K562 (cell line): ENCODE results near the gene ZSWIM4. TPM values are rescaled to one million over a fixed set of nuclear protein-coding genes. Genes with fewer than 3 reads are reported as not detected.

Experiments used
- ATAC-seq: fragments of 200-7000 bp; cut with Tn5 transposase; 3 replicates; pipeline ENCODE4 v1.9.1; 2020; ENCODE audit warnings: moderate library complexity
- BruUV-seq: library from RNA; stranded (reverse); fragments of 400-500 nt; replicated peaks from 2 replicates; lab custom pipeline; 2021; lab: Mats Ljungman, UMichigan
- CTCF ChIA-PET: fragments of 300-600 bp; formaldehyde crosslinking; extraction: SDS; loops from one replicate; lab custom pipeline; 2021; ENCODE audit warnings: low intra/inter-chr PET ratio; lab: Yijun Ruan, JAX
- POLR2A ChIA-PET: fragments of 300-600, 350-650 bp; sonication (Branson Sonifier 250); formaldehyde crosslinking; extraction: SDS; loops from one replicate; lab custom pipeline; 2021; ENCODE audit warnings: antibody characterized with exemption, inconsistent platforms; lab: Yijun Ruan, JAX
- DNase-seq, 4 experiments: peaks; one replicate each; pipeline versions ENCODE4 v3.0.0 to v3.0.0-alpha.2; 2011 to 2018; ENCODE audit warnings: low spot score in 3 of 4, mixed read lengths in 3 of 4; ENCODE audit errors: extremely low read depth in 1 of 4
- FAIRE-seq: peaks from 2 replicates; lab custom pipeline; 2011; peaks lifted over from hg19 to GRCh38; lab: Jason Lieb, UNC
- H2AFZ ChIP-seq: 2 replicates; pipeline ENCODE4 v1.6.0; 2011; ENCODE audit warnings: low read depth, low read length, control low read depth, inconsistent platforms
- H3K27ac ChIP-seq: fragments of 200-600 bp; 3 replicates; pipeline ENCODE4 v1.8.0; 2011; ENCODE audit warnings: low read depth, mild to moderate bottlenecking, control low read depth, inconsistent platforms, low read length, moderate library complexity, mixed read lengths; ENCODE audit errors: extremely low read depth
- H3K27me3 ChIP-seq, 2 experiments: fragments of 300-600 bp in 1 of 2; 2 replicates in 1 of 2; 3 replicates in 1 of 2; pipeline versions ENCODE4 v1.6.0 to v1.8.0; 2011; ENCODE audit warnings: inconsistent platforms in 2 of 2, low read length in 2 of 2, mild to moderate bottlenecking in 1 of 2, mixed read lengths in 1 of 2, moderate library complexity in 1 of 2; ENCODE audit not compliant: control insufficient read depth in 2 of 2, insufficient read depth in 2 of 2
- H3K36me3 ChIP-seq: fragments of 300-600 bp; 3 replicates; pipeline ENCODE4 v1.8.0; 2011; ENCODE audit warnings: mild to moderate bottlenecking, low read length, inconsistent platforms; ENCODE audit not compliant: control insufficient read depth, insufficient read depth
- H3K4me1 ChIP-seq, 2 experiments: fragments of 200-600 bp in 1 of 2; replicated peaks in 1 of 2; 2 replicates in 1 of 2; 3 replicates in 1 of 2; pipeline versions ENCODE4 v1.5.1 to v1.8.0; 2011; ENCODE audit warnings: inconsistent platforms in 2 of 2, low read length in 2 of 2, mild to moderate bottlenecking in 1 of 2, mixed read lengths in 1 of 2, moderate library complexity in 1 of 2; ENCODE audit not compliant: control insufficient read depth in 2 of 2, insufficient read depth in 2 of 2
- H3K4me2 ChIP-seq: 2 replicates; pipeline ENCODE4 v1.6.1; 2011; ENCODE audit warnings: low read length, control low read depth, inconsistent platforms, mixed read lengths; ENCODE audit not compliant: insufficient read depth
- H3K4me3 ChIP-seq: fragments of 200-600 bp; sonication (generic), shearing (Covaris generic); 2 replicates; pipeline ENCODE4 v1.5.1; 2016; ENCODE audit warnings: control low read depth, inconsistent platforms
- H3K79me2 ChIP-seq: fragments of 200-600 bp; 3 replicates; pipeline ENCODE4 v1.8.0; 2011; ENCODE audit warnings: low read length, inconsistent platforms; ENCODE audit not compliant: control insufficient read depth, insufficient read depth
- H3K9ac ChIP-seq, 2 experiments: 2 replicates each; pipeline versions ENCODE4 v1.6.0 to v1.6.1; 2011; ENCODE audit warnings: low read depth in 2 of 2, low read length in 2 of 2, control low read depth in 1 of 2, inconsistent platforms in 1 of 2, mild to moderate bottlenecking in 1 of 2, mixed read lengths in 1 of 2; ENCODE audit not compliant: insufficient read depth in 1 of 2
- H3K9me1 ChIP-seq: one replicate; pipeline ENCODE4 v1.6.0; 2011; ENCODE audit warnings: inconsistent platforms, mild to moderate bottlenecking, low read length, moderate library complexity; ENCODE audit not compliant: control insufficient read depth, insufficient read depth
- H3K9me3 ChIP-seq: replicated peaks from 2 replicates; pipeline ENCODE4 v1.5.1; 2011; ENCODE audit warnings: low read depth, low read length, inconsistent platforms; ENCODE audit not compliant: control insufficient read depth, insufficient read depth
- H4K20me1 ChIP-seq: replicated peaks from 2 replicates; pipeline ENCODE4 v1.6.1; 2011; ENCODE audit warnings: low read length, inconsistent platforms, mixed read lengths; ENCODE audit not compliant: control insufficient read depth, insufficient read depth
- BCOR ChIP-seq: fragments of 450-650 bp; IDR thresholded peaks from 2 replicates; pipeline ENCODE4 v1.6.1; 2016
- CBFB ChIP-seq: sonication (generic); formaldehyde crosslinking; IDR thresholded peaks from 2 replicates; pipeline ENCODE4 v1.4.0; 2020; ENCODE audit warnings: mild to moderate bottlenecking, missing genetic modification reagents
- CEBPG ChIP-seq, 3 experiments: fragments of 200-800 bp in 1 of 3; sonication (Bioruptor generic) in 1 of 3; sonication (generic) in 1 of 3; formaldehyde crosslinking in 1 of 3; IDR thresholded peaks in 2 of 3; conservative IDR thresholded peaks in 1 of 3; 2 replicates each; pipeline versions ENCODE4 v1.6.1 to v1.8.0; 2016 to 2022; ENCODE audit warnings: missing compliant biosample characterization in 2 of 3, missing genetic modification characterization in 2 of 3, mild to moderate bottlenecking in 1 of 3, missing genetic modification reagents in 1 of 3
- CSDE1 ChIP-seq, 2 experiments: fragments of 450-650 bp; IDR thresholded peaks; 2 replicates each; pipeline ENCODE4 v1.6.1; 2016; ENCODE audit warnings: mild to moderate bottlenecking in 1 of 2
- ESRRA ChIP-seq: fragments of 450-650 bp; IDR thresholded peaks from 2 replicates; pipeline ENCODE4 v1.6.1; 2014; ENCODE audit warnings: low read depth, mild to moderate bottlenecking, moderate library complexity, borderline replicate concordance
- GTF2E2 ChIP-seq: fragments of 200-800 bp; sonication (Bioruptor generic); IDR thresholded peaks from 2 replicates; pipeline ENCODE4 v1.6.1; 2016; ENCODE audit warnings: missing genetic modification characterization, missing compliant biosample characterization
- ILF3 ChIP-seq: fragments of 450-650 bp; IDR thresholded peaks from 2 replicates; pipeline ENCODE4 v1.6.1; 2018; ENCODE audit warnings: antibody characterized with exemption, mild to moderate bottlenecking, moderate library complexity, borderline replicate concordance
- NR2C2 ChIP-seq, 2 experiments: fragments of 200-800 bp in 1 of 2; sonication (Bioruptor generic) in 1 of 2; sonication (generic) in 1 of 2; formaldehyde crosslinking in 1 of 2; IDR thresholded peaks; 2 replicates each; pipeline versions ENCODE4 v1.6.1 to v1.8.0; 2016 to 2022; ENCODE audit warnings: mild to moderate bottlenecking in 1 of 2, missing compliant biosample characterization in 1 of 2, missing genetic modification characterization in 1 of 2, missing genetic modification reagents in 1 of 2
- POLR2H ChIP-seq: IDR thresholded peaks from 2 replicates; pipeline ENCODE4 v1.6.1; 2016; ENCODE audit warnings: missing genetic modification characterization, low read depth, mild to moderate bottlenecking, control low read depth, missing compliant biosample characterization, moderate library complexity
- RCOR1 ChIP-seq, 2 experiments: IDR thresholded peaks; 2 replicates each; pipeline ENCODE4 v1.6.1; 2012; ENCODE audit warnings: low read depth in 2 of 2, low read length in 2 of 2, borderline replicate concordance in 1 of 2, improper control_type of control experiment in 1 of 2
- TBL1XR1 ChIP-seq, 2 experiments: IDR thresholded peaks; 2 replicates each; pipeline ENCODE4 v1.6.1; 2012; ENCODE audit warnings: improper control_type of control experiment in 2 of 2, low read length in 2 of 2, mild to moderate bottlenecking in 1 of 2
- THRAP3 ChIP-seq: fragments of 450-650 bp; IDR thresholded peaks from 2 replicates; pipeline ENCODE4 v1.6.1; 2016; ENCODE audit warnings: mild to moderate bottlenecking, inconsistent platforms, borderline replicate concordance
- ZC3H4 ChIP-seq: sonication (generic); formaldehyde crosslinking; IDR thresholded peaks from 2 replicates; pipeline ENCODE4 v1.9.0; 2021; ENCODE audit warnings: missing genetic modification reagents, borderline replicate concordance
- WGBS: fragments of 100-300 bp; shearing (Covaris generic); methylation state at CpG from one replicate; pipeline ENCODE4 v1.1.6; 2016; ENCODE audit warnings: low coverage, mixed read lengths; ENCODE audit not compliant: insufficient coverage; ENCODE audit errors: missing lambda C conversion rate; 5-methylcytosine and 5-hydroxymethylcytosine counted together
- in situ Hi-C: fragments of 300-500 bp; cut with MboI; formaldehyde crosslinking; loops from 4 replicates; pipeline ENCODE4 v1.15.0; 2018; ENCODE audit warnings: inconsistent platforms, mixed read lengths
- intact Hi-C: fragments of 100-400 bp; cut with micrococcal nuclease; formaldehyde crosslinking; loops from 2 replicates; pipeline ENCODE4 v1.14.2; 2022
- polyA plus RNA-seq, 8 experiments: library from polyadenylated mRNA; depleted of rRNA in 4 of 8; stranded (reverse) in 5 of 8; unstranded in 3 of 8; fragments of >200 nt; fragmentation: Nextera tagmentation in 2 of 8; fragmentation: Illumina TruSeq in 1 of 8; extraction: Ambion mirVana in 2 of 8; extraction: Trizol in 1 of 8; gene quantifications; 2 replicates each; pipeline versions ENCODE4 v1.2.1 to v1.2.3, GENCODE V29; 2011 to 2014; ENCODE audit warnings: inconsistent platforms in 1 of 8, missing spikeins in 1 of 8
- total RNA-seq, 7 experiments: library from RNA; depleted of rRNA in 6 of 7; stranded (reverse); fragments of >200 nt in 6 of 7; fragmentation: Illumina TruSeq in 2 of 7; extraction: Trizol in 2 of 7; gene quantifications; 2 replicates each; pipeline versions ENCODE4 v1.2.1 to v1.2.3, GENCODE V29; 2011 to 2021; ENCODE audit warnings: low replicate concordance in 1 of 7
- TF ChIP-seq, protein P1 (sequence below), 2 experiments: fragments of 450-650 bp in 1 of 2; sonication (generic) in 1 of 2; formaldehyde crosslinking in 1 of 2; IDR thresholded peaks in 1 of 2; conservative IDR thresholded peaks in 1 of 2; 2 replicates each; pipeline versions ENCODE4 v1.6.1 to v1.8.1; 2016 to 2023; ENCODE audit warnings: mild to moderate bottlenecking in 2 of 2, moderate library complexity in 2 of 2, inconsistent platforms in 1 of 2, missing genetic modification reagents in 1 of 2
- TF ChIP-seq, protein P2 (sequence below): fragments of 450-650 bp; IDR thresholded peaks from 2 replicates; pipeline ENCODE4 v1.6.1; 2016; ENCODE audit warnings: missing biosample characterization, missing genetic modification characterization

Gene ZSWIM4
- total and polyA plus RNA-seq, 9 of the 15 experiments (the other 6 are each of a cell fraction or from before 2014, with no cell fraction given): 0.25 to 3.7 (median 0.79) TPM; not detected in 2

DNA sequence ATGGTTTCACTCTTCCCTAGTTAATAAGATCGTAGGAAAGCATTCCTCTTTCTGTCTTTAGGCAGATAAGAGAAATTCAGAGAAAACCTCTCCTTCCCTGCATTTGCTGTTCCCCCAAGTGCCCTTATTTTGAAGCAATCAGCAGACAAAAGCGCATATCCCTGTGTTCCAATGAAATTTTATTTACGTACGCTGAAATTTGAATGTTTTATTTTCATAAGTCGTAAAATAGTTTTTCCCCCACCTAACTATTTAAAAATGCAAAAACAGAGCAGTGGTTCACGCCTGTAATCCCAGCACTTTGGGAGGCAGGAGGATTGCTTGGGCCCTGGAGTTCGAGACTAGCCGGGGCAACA lies 48.2 kb upstream of the ZSWIM4 start (continued):
- TF ChIP-seq GTF2E2 (tag) (no peak), THRAP3 (0 out of 2 replicates have a peak, but pooled peaks have one; percentile 47), CSDE1 (IDR thresholded peaks at IDR 0.05) (no peak)
- TF ChIP-seq, all 486 proteins: peak for 9

DNA sequence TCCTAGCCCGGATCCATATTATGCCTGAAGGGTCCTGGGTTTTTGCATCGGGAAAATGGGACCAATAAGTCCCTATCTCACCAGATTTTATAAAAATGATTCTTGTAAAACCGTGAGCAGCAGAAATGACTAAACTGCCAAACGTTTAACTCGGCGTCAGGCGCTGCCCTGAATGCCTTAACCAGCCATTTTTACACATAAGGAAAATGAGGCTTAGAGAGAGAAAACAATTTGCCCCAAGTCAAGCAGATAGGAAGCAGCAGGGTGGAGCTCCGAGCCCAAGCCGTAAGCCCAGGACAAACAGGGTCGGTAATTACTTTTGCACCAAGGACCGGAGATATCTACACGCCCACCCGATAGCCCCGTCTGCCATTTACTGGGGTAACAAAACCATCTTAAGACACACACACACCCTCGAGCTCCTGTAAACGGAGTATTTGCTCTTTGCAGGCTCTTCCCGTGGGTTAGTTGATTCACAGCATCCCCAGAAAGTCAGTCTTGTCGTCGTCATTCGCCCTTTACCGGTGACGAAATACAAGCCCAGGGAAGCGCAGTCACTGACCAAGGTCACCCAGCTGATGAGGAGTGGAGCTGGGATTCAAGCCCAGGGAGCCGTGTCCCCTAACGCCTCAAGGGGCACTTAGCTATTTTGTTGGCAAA lies 46.9 kb upstream of the ZSWIM4 start:
- Histone ChIP-seq H4K20me1 (no peaks in the 10 kb centered on the region), H3K27ac (peak overlapping the region; percentile 75), H3K9me1 (no peaks in the 10 kb centered on the region), H3K4me1 (peaks cover 7 to 22% of the 10 kb centered on the region in 2 experiments; a peak in 4 of 5 replicates), H2AFZ (peak overlapping the region; percentile 77), H3K27me3 (no peaks in the 10 kb centered on the region), H3K4me2 (peak overlapping the region; percentile 94), H3K36me3 (peaks cover 17% of the 10 kb centered on the region; the same call in 2 of the 3 replicates), H3K9me3 (peaks cover 9% of the 10 kb centered on the region), H3K79me2 (peaks cover 22% of the 10 kb centered on the region), H3K4me3 (peak overlapping the region; percentile 71), H3K9ac (peak overlapping the region; percentile 91 to 96)
- DNase-seq: peak in 3 of 4 experiments; percentile 32 to 66 (median 46)
- FAIRE-seq: peak; percentile 83
- ATAC-seq: peak; percentile 17; the same call in 2 of the 3 replicates
- ChIA-PET CTCF (no interaction called here), POLR2A (interaction anchor here (0.6 to 2.3 kb wide), 13 partner anchors 8 to 120 kb away, joined by 3 to 18 read pairs (median 5); partner anchors contain the start of genes C19orf53 and MRI1)
- in situ Hi-C loops: no loop called here
- WGBS: under 1% methylated on average over 25 of the region's 25 CpGs
- TSS peak; percentile 90 for BruUV-seq
- intact Hi-C loops: no loop called here
- TF ChIP-seq RCOR1 (IDR thresholded peaks at IDR 0.05; ENCODE audit: borderline replicate concordance in 1 of 2, low read depth in 2 of 2, low read length in 2 of 2) (peak in 1 of 2 experiments; percentile 17; a peak in 1 of 4 replicates), TBL1XR1 (IDR thresholded peaks at IDR 0.05; ENCODE audit: low read length in 2 of 2) (0 out of 4 replicates have a peak, but pooled peaks of 1 of the 2 experiments have one; percentile 5), CEBPG (CRISPR knock-in tag; IDR thresholded peaks at IDR 0.05) (no peak), CEBPG (tag; conservative IDR thresholded peaks at IDR 0.05 in 1 of 2, IDR thresholded peaks at IDR 0.05 in 1 of 2) (peak; percentile 48 to 56; a peak in 2 of 4 replicates), POLR2H (tag) (peak; percentile 24; the same call in 1 of the 2 replicates), NR2C2 (CRISPR knock-in tag; IDR thresholded peaks at IDR 0.05) (no peak), NR2C2 (tag; IDR thresholded peaks at IDR 0.05) (peak; percentile 72), ILF3 (no peak), ZC3H4 (CRISPR knock-in tag) (peak; percentile 27; the same call in 1 of the 2 replicates), ESRRA (peak; percentile 78), CBFB (CRISPR knock-in tag) (0 out of 2 replicates have a peak, but pooled peaks have one; percentile 48), BCOR (peak; percentile 26; the same call in 1 of the 2 replicates)
- TF ChIP-seq, protein P1, sequence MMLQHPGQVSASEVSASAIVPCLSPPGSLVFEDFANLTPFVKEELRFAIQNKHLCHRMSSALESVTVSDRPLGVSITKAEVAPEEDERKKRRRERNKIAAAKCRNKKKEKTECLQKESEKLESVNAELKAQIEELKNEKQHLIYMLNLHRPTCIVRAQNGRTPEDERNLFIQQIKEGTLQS (IDR thresholded peaks at IDR 0.05): peak; percentile 90
- TF ChIP-seq, protein P1 (CRISPR knock-in tag; conservative IDR thresholded peaks at IDR 0.05): no peak
- TF ChIP-seq, protein P2, sequence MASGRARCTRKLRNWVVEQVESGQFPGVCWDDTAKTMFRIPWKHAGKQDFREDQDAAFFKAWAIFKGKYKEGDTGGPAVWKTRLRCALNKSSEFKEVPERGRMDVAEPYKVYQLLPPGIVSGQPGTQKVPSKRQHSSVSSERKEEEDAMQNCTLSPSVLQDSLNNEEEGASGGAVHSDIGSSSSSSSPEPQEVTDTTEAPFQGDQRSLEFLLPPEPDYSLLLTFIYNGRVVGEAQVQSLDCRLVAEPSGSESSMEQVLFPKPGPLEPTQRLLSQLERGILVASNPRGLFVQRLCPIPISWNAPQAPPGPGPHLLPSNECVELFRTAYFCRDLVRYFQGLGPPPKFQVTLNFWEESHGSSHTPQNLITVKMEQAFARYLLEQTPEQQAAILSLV (tag): 0 out of 2 replicates have a peak, but pooled peaks have one; percentile 16
